ACC112 (cell line): ENCODE data around the gene ARID3B.

ENCODE experiments used
- H2AFZ ChIP-seq: fragments of 200-600 bp; sonication (generic); one replicate; pipeline ENCODE4 v1.6.0; 2017; ENCODE audit warnings: antibody characterized with exemption, low read length; ENCODE audit not compliant: unreplicated experiment
- H3K27ac ChIP-seq: fragments of 200-600 bp; sonication (generic); 2 replicates; pipeline ENCODE4 v1.5.1; 2014; ENCODE audit warnings: low read depth, mild to moderate bottlenecking, antibody characterized with exemption, low read length, moderate library complexity
- H3K27me3 ChIP-seq: fragments of 200-600 bp; sonication (generic); 2 replicates; pipeline ENCODE4 v1.6.1; 2014; ENCODE audit warnings: mild to moderate bottlenecking, antibody characterized with exemption, low read length, moderate library complexity, mixed read lengths; ENCODE audit not compliant: insufficient read depth
- H3K36me3 ChIP-seq: fragments of 200-600 bp; sonication (generic); 2 replicates; pipeline ENCODE4 v1.6.1; 2016; ENCODE audit warnings: mild to moderate bottlenecking, antibody characterized with exemption, low read length, moderate library complexity, mixed read lengths; ENCODE audit not compliant: insufficient read depth
- H3K4me1 ChIP-seq: fragments of 200-600 bp; sonication (generic); one replicate; pipeline ENCODE4 v1.6.1; 2016; ENCODE audit warnings: low read length, mixed read lengths; ENCODE audit not compliant: insufficient read depth, unreplicated experiment, control insufficient read depth
- H3K4me3 ChIP-seq: fragments of 200-600 bp; sonication (generic); 2 replicates; pipeline ENCODE4 v1.5.1; 2014; ENCODE audit warnings: mild to moderate bottlenecking, low read depth, low read length
- H3K79me2 ChIP-seq: fragments of 200-600 bp; sonication (generic); one replicate; pipeline ENCODE4 v1.6.0; 2016; ENCODE audit warnings: low read length; ENCODE audit not compliant: control insufficient read depth, unreplicated experiment, insufficient read depth

ARID3B gene, protein sequence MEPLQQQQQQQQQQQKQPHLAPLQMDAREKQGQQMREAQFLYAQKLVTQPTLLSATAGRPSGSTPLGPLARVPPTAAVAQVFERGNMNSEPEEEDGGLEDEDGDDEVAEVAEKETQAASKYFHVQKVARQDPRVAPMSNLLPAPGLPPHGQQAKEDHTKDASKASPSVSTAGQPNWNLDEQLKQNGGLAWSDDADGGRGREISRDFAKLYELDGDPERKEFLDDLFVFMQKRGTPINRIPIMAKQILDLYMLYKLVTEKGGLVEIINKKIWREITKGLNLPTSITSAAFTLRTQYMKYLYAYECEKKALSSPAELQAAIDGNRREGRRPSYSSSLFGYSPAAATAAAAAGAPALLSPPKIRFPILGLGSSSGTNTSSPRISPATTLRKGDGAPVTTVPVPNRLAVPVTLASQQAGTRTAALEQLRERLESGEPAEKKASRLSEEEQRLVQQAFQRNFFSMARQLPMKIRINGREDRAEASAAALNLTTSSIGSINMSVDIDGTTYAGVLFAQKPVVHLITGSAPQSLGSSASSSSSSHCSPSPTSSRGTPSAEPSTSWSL

DNA sequence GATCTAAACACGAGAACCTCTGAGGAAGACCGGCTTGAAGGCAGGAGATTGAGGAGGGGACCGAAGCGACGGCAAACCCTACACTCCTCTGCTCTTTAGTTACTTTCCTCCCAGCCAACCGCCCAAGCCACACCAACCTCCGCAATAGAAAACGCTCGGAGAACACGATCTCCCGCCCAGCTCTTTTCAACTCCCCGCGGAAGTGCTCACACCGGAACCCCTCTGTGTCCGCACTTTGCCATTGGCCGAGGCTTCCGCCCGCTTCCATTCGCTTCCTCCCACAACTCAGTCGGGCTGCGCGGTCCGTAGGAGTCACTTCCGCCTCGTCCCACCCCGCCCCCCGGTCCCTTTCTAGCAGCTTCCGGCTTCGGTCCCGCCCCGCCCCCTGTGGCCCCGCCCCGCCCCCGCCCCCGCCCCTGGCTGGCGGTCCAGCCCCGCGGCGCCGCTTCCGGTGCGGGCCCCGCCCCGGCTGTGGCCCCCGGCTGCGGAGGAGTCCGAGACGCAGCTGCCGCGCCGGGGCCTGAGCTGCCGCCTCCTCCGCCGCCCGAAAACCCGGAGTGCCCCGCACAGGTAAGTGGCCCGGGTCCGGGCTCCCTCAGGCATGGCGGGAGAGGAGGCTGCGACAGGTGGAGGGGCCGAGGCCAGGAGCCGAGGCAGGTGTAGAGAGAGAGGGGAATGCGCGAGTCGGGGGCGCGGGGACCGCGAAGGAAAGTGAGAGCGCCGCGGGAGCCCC is at the start of gene ARID3B:
TSS of gene ARID3B (plus strand) at position 460 of the 733 bp plus-strand sequence. CDS start 2,717 bp downstream, outside the sequence.
- H3K27ac ChIP-seq = peak within 1 kb of the TSS; percentile 89
- no peaks in the 10 kb centered on the region for H3K36me3 ChIP-seq
- peak within 1 kb of the TSS; percentile 88 for H3K4me3 ChIP-seq
- H3K27me3 ChIP-seq = no peaks in the 10 kb centered on the region
- H3K4me1 ChIP-seq = peaks cover 27% of the 10 kb centered on the region
- H2AFZ ChIP-seq = peak within 1 kb of the TSS; percentile 63
- peaks cover 18% of the 10 kb centered on the region for H3K79me2 ChIP-seq

GRCh38 chr15:74496648-74497047 is 44.4 kb upstream of the ARID3B start:
- Histone ChIP-seq H3K4me3 (no peak overlapping the region), H3K27me3 (no peaks in the 10 kb centered on the region), H2AFZ (no peak overlapping the region), H3K4me1 (peaks cover 8% of the 10 kb centered on the region), H3K27ac (no peak overlapping the region), H3K79me2 (no peaks in the 10 kb centered on the region), H3K36me3 (no peaks in the 10 kb centered on the region)

DNA sequence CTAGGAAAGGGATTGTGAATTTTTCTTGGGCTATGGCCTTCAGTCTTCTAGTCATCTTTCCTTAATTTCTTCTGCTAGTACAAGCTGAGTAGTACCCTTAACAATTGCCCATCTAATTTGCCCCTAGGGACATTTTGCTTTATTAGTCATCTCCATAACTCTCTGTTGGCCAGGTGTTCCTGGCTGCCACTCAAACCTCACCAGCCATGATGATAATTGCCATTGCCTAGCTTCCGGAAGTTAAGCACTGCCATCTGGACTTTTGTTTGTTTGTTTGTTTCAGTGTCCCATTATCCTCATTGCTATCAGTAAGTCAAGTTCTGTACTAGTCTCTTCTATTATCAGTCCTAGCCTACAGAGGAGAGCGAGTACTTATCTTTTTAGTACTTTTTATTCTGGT is 43.4 kb upstream of the ARID3B start:
- no peak overlapping the region for H2AFZ ChIP-seq
- H3K4me3 ChIP-seq = no peak overlapping the region
- H3K36me3 ChIP-seq = no peaks in the 10 kb centered on the region
- no peak overlapping the region for H3K27ac ChIP-seq
- H3K4me1 ChIP-seq = peaks cover 8% of the 10 kb centered on the region
- no peaks in the 10 kb centered on the region for H3K27me3 ChIP-seq
- H3K79me2 ChIP-seq = no peaks in the 10 kb centered on the region

- no peak overlapping the region for H2AFZ ChIP-seq
- H3K27ac ChIP-seq = no peak overlapping the region
- H3K4me3 ChIP-seq = no peak overlapping the region
- H3K4me1 ChIP-seq = peaks cover 8% of the 10 kb centered on the region
- H3K27me3 ChIP-seq = no peaks in the 10 kb centered on the region
- H3K36me3 ChIP-seq = 0 out of 2 replicates have a peak, but pooled peaks cover 4% of the 10 kb centered on the region
- no peaks in the 10 kb centered on the region for H3K79me2 ChIP-seq
Observed at GRCh38 chr15:74499366-74499765, 41.7 kb upstream of the ARID3B start.

DNA sequence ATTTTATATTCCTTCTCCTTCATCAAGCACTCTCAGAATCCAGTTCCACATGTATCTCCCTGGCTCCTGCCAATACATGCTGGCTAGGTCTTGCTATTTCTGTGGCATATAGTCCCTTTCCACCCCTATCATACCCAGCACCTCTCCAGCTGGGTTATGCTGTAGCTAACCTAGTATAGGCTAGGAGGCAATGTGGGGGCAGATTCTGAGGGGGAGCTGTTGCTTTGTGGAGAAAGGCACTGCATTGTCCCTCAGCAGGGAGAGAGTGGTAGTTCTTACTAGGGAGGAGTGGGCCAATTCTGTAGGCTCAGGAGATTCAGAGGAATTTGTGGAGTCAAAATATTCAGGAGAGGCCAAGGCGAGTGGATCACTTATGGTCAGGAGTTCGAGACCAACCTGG is 40.6 kb upstream of the ARID3B start:
- H2AFZ ChIP-seq = no peak overlapping the region
- H3K4me3 ChIP-seq = no peak overlapping the region
- no peaks in the 10 kb centered on the region for H3K79me2 ChIP-seq
- no peaks in the 10 kb centered on the region for H3K27me3 ChIP-seq
- 0 out of 2 replicates have a peak, but pooled peaks cover 5% of the 10 kb centered on the region for H3K36me3 ChIP-seq
- H3K4me1 ChIP-seq = peaks cover 8% of the 10 kb centered on the region
- H3K27ac ChIP-seq = no peak overlapping the region

DNA sequence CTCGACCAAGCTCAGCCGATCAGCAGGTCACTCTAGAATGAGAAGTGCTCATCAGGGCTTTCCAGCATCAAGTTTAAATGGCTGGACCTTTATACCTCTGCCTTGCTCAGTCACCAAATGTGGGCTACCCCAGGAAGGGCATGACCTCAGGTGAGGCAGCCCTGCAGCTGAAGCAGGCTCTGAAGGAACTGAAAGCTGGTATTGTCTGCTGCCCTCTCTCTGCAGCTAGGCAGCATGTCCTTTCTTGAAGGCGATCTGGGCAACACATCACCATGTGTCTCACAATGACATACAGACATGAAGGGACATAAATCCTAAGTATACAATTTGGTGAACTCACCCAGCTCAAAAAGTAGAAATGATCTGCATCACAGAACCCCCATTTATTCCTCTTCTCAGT is 38.7 kb upstream of the ARID3B start:
- peaks cover 11% of the 10 kb centered on the region for H3K4me1 ChIP-seq
- no peak overlapping the region for H3K27ac ChIP-seq
- H3K36me3 ChIP-seq = 0 out of 2 replicates have a peak, but pooled peaks cover 5% of the 10 kb centered on the region
- H3K79me2 ChIP-seq = no peaks in the 10 kb centered on the region
- H3K27me3 ChIP-seq = no peaks in the 10 kb centered on the region
- H2AFZ ChIP-seq = no peak overlapping the region
- no peak overlapping the region for H3K4me3 ChIP-seq

DNA sequence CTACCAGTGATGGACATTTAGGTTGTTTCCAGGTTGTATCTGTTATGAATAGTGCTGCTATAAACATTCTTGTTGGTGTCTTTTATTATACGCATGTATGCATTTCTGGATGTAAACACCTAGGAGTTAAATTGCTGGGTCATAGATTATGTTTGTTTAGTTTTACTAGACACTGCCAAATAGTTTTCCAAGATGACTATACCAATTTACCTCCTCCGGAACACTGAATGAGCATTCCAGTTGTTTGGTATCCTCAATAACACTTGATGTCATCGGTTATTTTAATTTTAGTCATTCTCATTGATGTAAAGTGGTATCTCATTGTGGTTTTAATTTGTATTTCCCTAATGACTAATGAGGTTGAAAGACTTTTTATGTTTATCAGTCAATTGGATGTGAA is 36.6 kb upstream of the ARID3B start:
- no peaks in the 10 kb centered on the region for H3K79me2 ChIP-seq
- H3K4me3 ChIP-seq = no peak overlapping the region
- no peak overlapping the region for H2AFZ ChIP-seq
- H3K27ac ChIP-seq = no peak overlapping the region
- H3K27me3 ChIP-seq = no peaks in the 10 kb centered on the region
- H3K36me3 ChIP-seq = 0 out of 2 replicates have a peak, but pooled peaks cover 5% of the 10 kb centered on the region
- H3K4me1 ChIP-seq = peaks cover 6% of the 10 kb centered on the region

GRCh38 chr15:74504836-74505235 is 36.2 kb upstream of the ARID3B start:
- no peaks in the 10 kb centered on the region for H3K27me3 ChIP-seq
- H3K79me2 ChIP-seq = no peaks in the 10 kb centered on the region
- H3K27ac ChIP-seq = no peak overlapping the region
- peaks cover 6% of the 10 kb centered on the region for H3K4me1 ChIP-seq
- no peak overlapping the region for H3K4me3 ChIP-seq
- 0 out of 2 replicates have a peak, but pooled peaks cover 5% of the 10 kb centered on the region for H3K36me3 ChIP-seq
- H2AFZ ChIP-seq = no peak overlapping the region

GRCh38 chr15:74505837-74506514 is 35.0 kb upstream of the ARID3B start:
- Histone ChIP-seq H3K27ac (no peak overlapping the region; the same call in 1 of the 2 replicates), H3K36me3 (0 out of 2 replicates have a peak, but pooled peaks cover 5% of the 10 kb centered on the region), H3K4me1 (peaks cover 10% of the 10 kb centered on the region)

DNA sequence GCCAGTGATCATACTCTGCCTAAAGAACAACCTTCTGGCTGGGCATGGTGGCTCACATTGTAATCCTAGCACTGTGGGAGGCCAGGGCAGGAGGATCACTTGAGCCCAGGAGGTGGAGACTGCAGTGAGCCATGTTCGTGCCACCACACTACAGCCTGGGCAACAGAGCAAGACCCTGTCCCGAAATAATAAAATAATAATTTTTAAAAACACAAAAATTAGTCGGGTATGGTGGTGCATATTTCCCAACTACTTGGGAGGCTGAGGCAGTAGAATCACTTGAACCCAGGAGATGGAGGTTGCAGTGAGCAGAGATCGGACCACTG is 34.5 kb upstream of the ARID3B start:
- H3K79me2 ChIP-seq = no peaks in the 10 kb centered on the region
- no peak overlapping the region for H2AFZ ChIP-seq
- no peak overlapping the region for H3K4me3 ChIP-seq
- H3K27ac ChIP-seq = no peak overlapping the region; the same call in 1 of the 2 replicates
- no peaks in the 10 kb centered on the region for H3K27me3 ChIP-seq
- H3K36me3 ChIP-seq = 0 out of 2 replicates have a peak, but pooled peaks cover 5% of the 10 kb centered on the region
- peaks cover 13% of the 10 kb centered on the region for H3K4me1 ChIP-seq

More at GRCh38 chr15:74505837-74506514, 35.0 kb upstream of the ARID3B start:
- H2AFZ ChIP-seq = no peak overlapping the region
- H3K27me3 ChIP-seq = no peaks in the 10 kb centered on the region
- no peaks in the 10 kb centered on the region for H3K79me2 ChIP-seq
- H3K4me3 ChIP-seq = no peak overlapping the region
